Measurements from ENCODE around the gene RSPO4.
"Not testable (repeated sequence)": the region's sequence is repeated elsewhere in the genome, so short reads cannot be mapped to it uniquely, and the experiment has no call there.

RSPO4 gene

GRCh38 chr20:1001911-1002681 lies at the start of gene RSPO4:
RSPO4 (minus strand) TSS chr20:1002311; CDS start chr20:1002164, 147 bp downstream.
- peak; percentile 81 for DNase-seq (ENCODE audit: low spot score)

GRCh38 chr20:1050440-1050839 lies 48.3 kb upstream of the RSPO4 start:
- DNase-seq (ENCODE audit: low spot score) = no peak

- no peak for DNase-seq (ENCODE audit: low spot score)
Measured at GRCh38 chr20:1045860-1046418, 43.8 kb upstream of the RSPO4 start.

GRCh38 chr20:1041845-1042390 lies 39.8 kb upstream of the RSPO4 start:
- DNase-seq (ENCODE audit: low spot score) = no peak

GRCh38 chr20:1038205-1038604 lies 36.1 kb upstream of the RSPO4 start:
- DNase-seq (ENCODE audit: low spot score) = no peak

GRCh38 chr20:1037039-1037438 lies 34.9 kb upstream of the RSPO4 start:
- no peak for DNase-seq (ENCODE audit: low spot score)

GRCh38 chr20:1035466-1035865 lies 33.4 kb upstream of the RSPO4 start:
- no peak for DNase-seq (ENCODE audit: low spot score)

GRCh38 chr20:1034415-1034789 lies 32.3 kb upstream of the RSPO4 start:
- no peak for DNase-seq (ENCODE audit: low spot score)

GRCh38 chr20:1033751-1034414 lies 31.8 kb upstream of the RSPO4 start:
- no peak for DNase-seq (ENCODE audit: low spot score)

- no peak for DNase-seq (ENCODE audit: low spot score)
Measured at GRCh38 chr20:1029980-1030379, 27.9 kb upstream of the RSPO4 start.

- DNase-seq (ENCODE audit: low spot score) = not testable (repeated sequence)
Measured at GRCh38 chr20:1026214-1026613, 24.1 kb upstream of the RSPO4 start.

GRCh38 chr20:1022871-1023270 lies 20.8 kb upstream of the RSPO4 start:
- DNase-seq (ENCODE audit: low spot score) = no peak

- DNase-seq (ENCODE audit: low spot score) = no peak
Measured at GRCh38 chr20:1020614-1021013, 18.5 kb upstream of the RSPO4 start.

- no peak for DNase-seq (ENCODE audit: low spot score)
Measured at GRCh38 chr20:1019344-1019743, 17.2 kb upstream of the RSPO4 start.

GRCh38 chr20:1017677-1018076 lies 15.6 kb upstream of the RSPO4 start:
- DNase-seq (ENCODE audit: low spot score) = no peak

GRCh38 chr20:1015181-1015580 lies 13.1 kb upstream of the RSPO4 start:
- DNase-seq (ENCODE audit: low spot score) = no peak

GRCh38 chr20:1014471-1014870 lies 12.4 kb upstream of the RSPO4 start:
- DNase-seq (ENCODE audit: low spot score) = no peak

GRCh38 chr20:1013566-1014340 lies 11.6 kb upstream of the RSPO4 start:
- no peak for DNase-seq (ENCODE audit: low spot score)

GRCh38 chr20:1012359-1013168 lies 10.5 kb upstream of the RSPO4 start:
- DNase-seq (ENCODE audit: low spot score) = no peak

GRCh38 chr20:1010659-1011058 lies 8.5 kb upstream of the RSPO4 start:
- DNase-seq (ENCODE audit: low spot score) = no peak

GRCh38 chr20:1005452-1006027 lies 3.4 kb upstream of the RSPO4 start:
- DNase-seq (ENCODE audit: low spot score) = peak; percentile 84

All from iPS-NIHi11 (cell line).